OCI-LY7 (cell line): Measurements from ENCODE around the gene JOSD2. TPM values are rescaled to one million over a fixed set of nuclear protein-coding genes. Genes with fewer than 3 reads are reported as not detected.

ENCODE experiments used
- BruUV-seq: library from RNA; stranded (reverse); fragments of 400-500 nt; replicated peaks from 2 replicates; lab custom pipeline; 2021; lab: Mats Ljungman, UMichigan
- CTCF ChIA-PET: fragments of 300-600 bp; sonication (Branson Sonifier 250); formaldehyde crosslinking; loops from one replicate; lab custom pipeline; 2022; ENCODE audit warnings: antibody characterized with exemption; ENCODE audit not compliant: unreplicated experiment; lab: Charles Lee
- POLR2A ChIA-PET: fragments of 300-600 bp; sonication (Branson Sonifier 250); formaldehyde crosslinking; loops from one replicate; lab custom pipeline; 2022; ENCODE audit warnings: antibody characterized with exemption; lab: Charles Lee
- DNase-seq: peaks from one replicate; pipeline ENCODE4 v3.0.0-alpha.2; 2015; ENCODE audit warnings: low spot score
- H2AFZ ChIP-seq: fragments of 200-600 bp; sonication (generic), shearing (Covaris generic); 2 replicates; pipeline ENCODE4 v1.6.1; 2014; ENCODE audit warnings: mild to moderate bottlenecking, antibody characterized with exemption, low read length, moderate library complexity
- H3K27ac ChIP-seq: fragments of 200-600 bp; sonication (generic); 2 replicates; pipeline ENCODE4 v1.5.1; 2014; ENCODE audit warnings: mixed run types, low read depth, mild to moderate bottlenecking, moderate library complexity, low read length, inconsistent platforms; ENCODE audit not compliant: poor library complexity, severe bottlenecking
- H3K36me3 ChIP-seq: fragments of 200-600 bp; sonication (generic); 2 replicates; pipeline ENCODE4 v1.6.1; 2014; ENCODE audit warnings: mild to moderate bottlenecking, antibody characterized with exemption, low read length, moderate library complexity, mixed read lengths; ENCODE audit not compliant: insufficient read depth
- H3K4me1 ChIP-seq: fragments of 200-600 bp; sonication (generic); 2 replicates; pipeline ENCODE4 v1.5.1; 2014; ENCODE audit warnings: mild to moderate bottlenecking, low read length; ENCODE audit not compliant: insufficient read depth, poor library complexity, severe bottlenecking
- H3K4me2 ChIP-seq: fragments of 200-600 bp; sonication (generic); 2 replicates; pipeline ENCODE4 v1.6.1; 2014; ENCODE audit warnings: mild to moderate bottlenecking, low read length
- H3K4me3 ChIP-seq: fragments of 200-600 bp; sonication (generic); 2 replicates; pipeline ENCODE4 v1.5.1; 2014; ENCODE audit warnings: mild to moderate bottlenecking, low read depth, low read length; ENCODE audit not compliant: poor library complexity, severe bottlenecking
- H3K79me2 ChIP-seq: fragments of 200-600 bp; sonication (generic); 2 replicates; pipeline ENCODE4 v1.6.1; 2016; ENCODE audit warnings: low read depth, mild to moderate bottlenecking, low read length, moderate library complexity, mixed read lengths; ENCODE audit not compliant: insufficient read depth
- H3K9me2 ChIP-seq: fragments of 200-600 bp; sonication (generic); 2 replicates; pipeline ENCODE4 v1.6.1; 2016; ENCODE audit warnings: mild to moderate bottlenecking, low read length, mixed read lengths; ENCODE audit not compliant: insufficient read depth
- H3K9me3 ChIP-seq: fragments of 200-600 bp; sonication (generic); 2 replicates; pipeline ENCODE4 v1.6.1; 2014; ENCODE audit warnings: mild to moderate bottlenecking, mixed run types, low read length, mixed read lengths
- H4K20me1 ChIP-seq: fragments of 200-600 bp; sonication (generic); 2 replicates; pipeline ENCODE4 v1.6.1; 2014; ENCODE audit warnings: mild to moderate bottlenecking, antibody characterized with exemption, low read length, moderate library complexity, mixed read lengths; ENCODE audit not compliant: insufficient read depth
- CTCF ChIP-seq: fragments of 200-600 bp; sonication (generic); conservative IDR thresholded peaks from 2 replicates; pipeline ENCODE4 v1.5.1; 2014; ENCODE audit warnings: mild to moderate bottlenecking, antibody characterized with exemption, low read length, moderate library complexity, mixed read lengths
- EZH2phosphoT487 ChIP-seq: fragments of 200-600 bp; sonication (generic); IDR thresholded peaks from 2 replicates; pipeline ENCODE4 v1.6.1; 2018; ENCODE audit warnings: low read depth, borderline replicate concordance, mild to moderate bottlenecking, mixed run types, antibody characterized with exemption, low read length, moderate library complexity, mixed read lengths
- intact Hi-C: fragments of 100-400 bp; cut with micrococcal nuclease; formaldehyde crosslinking; loops from one replicate; pipeline ENCODE4 v1.10.0; 2022; ENCODE audit not compliant: unreplicated experiment
- total RNA-seq, 2 experiments: library from RNA; depleted of rRNA in 1 of 2; stranded (reverse); fragments of >200 nt in 1 of 2; shearing (Covaris generic) in 1 of 2; gene quantifications; 2 replicates each; pipeline ENCODE4 v1.2.3, GENCODE V29; 2014 to 2022

The JOSD2 gene
- total RNA-seq, 2 experiments from 2014 or later = 13.0 to 17.8 TPM

GRCh38 chr19:50512999-50513745 is 2.2 kb upstream of the JOSD2 start:
- Histone ChIP-seq H3K4me2 (no peak overlapping the region), H3K79me2 (no peaks in the 10 kb centered on the region), H3K4me3 (no peak overlapping the region), H2AFZ (no peak overlapping the region), H3K27ac (no peak overlapping the region), H3K4me1 (peaks cover 12% of the 10 kb centered on the region), H3K9me3 (no peaks in the 10 kb centered on the region), H3K36me3 (no peaks in the 10 kb centered on the region), H3K9me2 (no peaks in the 10 kb centered on the region), H4K20me1 (no peaks in the 10 kb centered on the region)
- CTCF ChIA-PET = no interaction called here
- POLR2A ChIA-PET = no interaction called here
- BruUV-seq = no TSS peak
- TF ChIP-seq CTCF (no peak), EZH2phosphoT487 (no peak)
- intact Hi-C loops = no loop called here
- no peak for DNase-seq

GRCh38 chr19:50512112-50512998 is 1.4 kb upstream of the JOSD2 start:
- peaks cover 12% of the 10 kb centered on the region for H3K4me1 ChIP-seq
- H4K20me1 ChIP-seq = no peaks in the 10 kb centered on the region
- H3K36me3 ChIP-seq = no peaks in the 10 kb centered on the region
- TF ChIP-seq EZH2phosphoT487 = no peak
- no peak for TF ChIP-seq CTCF
- H3K27ac ChIP-seq = no peak overlapping the region
- peak overlapping the region; percentile 71; the same call in 1 of the 2 replicates for H2AFZ ChIP-seq
- H3K9me2 ChIP-seq = no peaks in the 10 kb centered on the region
- DNase-seq = no peak
- CTCF ChIA-PET = no interaction called here
- no TSS peak for BruUV-seq
- no peaks in the 10 kb centered on the region for H3K9me3 ChIP-seq
- POLR2A ChIA-PET = no interaction called here
- H3K4me2 ChIP-seq = peak overlapping the region; percentile 60
- no peaks in the 10 kb centered on the region for H3K79me2 ChIP-seq
- H3K4me3 ChIP-seq = peak overlapping the region; percentile 72
- intact Hi-C loops = no loop called here
